ENCODE data around the gene KBTBD2. TPM values are rescaled to one million over a fixed set of nuclear protein-coding genes. Genes with fewer than 3 reads are reported as not detected.

KBTBD2 gene
- total RNA-seq (10 to 100 TPM; 28.7 to 36.8 TPM), polyA plus RNA-seq (ENCODE audit: insufficient read length in 6 of 6) (10 to 100 TPM; 59.2 to 70.4 (median 62.7) TPM)
- long read RNA-seq, donor 1, transcript KBTBD2-201 (4 exons, 3,745 nt) = major isoform, 15 of 15 reads
- long read RNA-seq, donor 1, partial matches to known transcripts = 0 of 15 reads
- long read RNA-seq, donor 1, other reads (novel, unspliced or antisense) = 0 of 15 reads
- long read RNA-seq, donor 2, transcript KBTBD2-201 (4 exons, 3,745 nt) = major isoform, 12 of 12 reads
- long read RNA-seq, donor 2, partial matches to known transcripts = 0 of 12 reads
- long read RNA-seq, donor 2, other reads (novel, unspliced or antisense) = 0 of 12 reads
- long read RNA-seq, donor 3, transcript KBTBD2-201 (4 exons, 3,745 nt) = major isoform, 10 of 11 reads
- long read RNA-seq, donor 3, partial matches to known transcripts = 0 of 11 reads
- long read RNA-seq, donor 3, other reads (novel, unspliced or antisense) = 0 of 11 reads
- long read RNA-seq, donor 4 = 0 reads
- long read RNA-seq, donor 5, transcript KBTBD2-201 (4 exons, 3,745 nt) = major isoform, 10 of 10 reads
- long read RNA-seq, donor 5, partial matches to known transcripts = 0 of 10 reads
- long read RNA-seq, donor 5, other reads (novel, unspliced or antisense) = 0 of 10 reads
- long read RNA-seq, donor 6, transcript KBTBD2-201 (4 exons, 3,745 nt) = major isoform, 18 of 18 reads
- long read RNA-seq, donor 6, partial matches to known transcripts = 0 of 18 reads
- long read RNA-seq, donor 6, other reads (novel, unspliced or antisense) = 0 of 18 reads
- long read RNA-seq, donor 7, transcript KBTBD2-201 (4 exons, 3,745 nt) = major isoform, 8 of 8 reads
- long read RNA-seq, donor 7, partial matches to known transcripts = 0 of 8 reads
- long read RNA-seq, donor 7, other reads (novel, unspliced or antisense) = 0 of 8 reads
- long read RNA-seq, donor 8, transcript KBTBD2-201 (4 exons, 3,745 nt) = major isoform, 10 of 10 reads
- long read RNA-seq, donor 8, partial matches to known transcripts = 0 of 10 reads
- long read RNA-seq, donor 8, other reads (novel, unspliced or antisense) = 0 of 10 reads
- long read RNA-seq, donor 9, partial matches to known transcripts = 0 of 1 reads
- long read RNA-seq, donor 9, other reads (novel, unspliced or antisense) = 0 of 1 reads
- long read RNA-seq, donor 10, partial matches to known transcripts = 0 of 3 reads
- long read RNA-seq, donor 10, other reads (novel, unspliced or antisense) = 1 of 3 reads
- long read RNA-seq, donor 11, transcript KBTBD2-201 (4 exons, 3,745 nt) = major isoform, 9 of 9 reads
- long read RNA-seq, donor 11, partial matches to known transcripts = 0 of 9 reads
- long read RNA-seq, donor 11, other reads (novel, unspliced or antisense) = 0 of 9 reads
- long read RNA-seq, donor 12, transcript KBTBD2-201 (4 exons, 3,745 nt) = major isoform, 14 of 14 reads
- long read RNA-seq, donor 12, partial matches to known transcripts = 0 of 14 reads
- long read RNA-seq, donor 12, other reads (novel, unspliced or antisense) = 0 of 14 reads

DNA sequence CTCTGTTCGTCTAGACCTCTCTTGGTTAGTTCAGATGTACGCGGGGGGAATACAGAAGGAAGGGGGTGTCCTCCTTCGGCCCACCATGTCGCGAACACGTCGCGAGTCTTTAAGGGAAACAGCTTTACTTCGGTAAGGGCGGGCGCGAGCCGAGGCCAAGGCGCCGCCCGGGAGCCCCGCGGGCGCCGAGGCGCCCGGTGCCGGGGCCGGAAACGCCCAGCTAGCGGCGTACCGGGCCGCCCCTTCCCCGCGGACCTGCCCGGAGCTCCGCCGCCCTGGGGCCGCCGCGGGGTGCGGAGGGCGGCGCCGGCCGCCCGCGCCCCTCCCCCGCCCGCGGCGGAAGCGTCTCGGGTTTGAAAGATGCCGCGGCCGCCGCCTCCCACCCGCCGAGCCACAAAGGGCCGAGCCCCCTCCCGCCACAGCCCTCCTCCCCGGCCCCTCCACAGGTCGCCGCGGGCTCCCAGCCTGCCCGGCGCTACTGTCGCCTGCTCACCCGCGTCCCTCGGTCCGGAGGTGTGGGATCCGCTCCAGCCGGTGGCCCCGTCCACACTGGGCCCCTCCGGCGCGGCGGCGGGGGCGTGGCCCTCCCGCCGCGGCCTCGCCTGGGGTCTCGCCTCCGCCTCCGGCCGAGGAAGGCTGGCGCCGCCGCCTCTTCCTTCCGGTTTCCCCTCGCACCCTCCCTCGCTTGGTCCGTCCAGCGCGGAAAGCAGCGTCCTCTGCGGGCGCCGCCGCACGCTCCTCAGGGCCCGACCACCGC, at the start of gene KBTBD2:
TSS of gene KBTBD2 (minus strand) at position 718 of the 757 bp plus-strand sequence. CDS start 12,156 bp downstream, outside the sequence.
- Histone ChIP-seq H3K36me3 (no peaks in the 10 kb centered on the region), H3K27me3 (no peaks in the 10 kb centered on the region), H3K9me3 (no peaks in the 10 kb centered on the region), H3K27ac (peak within 1 kb of the TSS; percentile 97 to 99), H3K4me1 (peaks cover 16 to 61% of the 10 kb centered on the region in 2 donors), H3K4me3 (peak within 1 kb of the TSS; percentile 64 to 73)
- intact Hi-C loops (cut with DNase I) = no loop called here
- TF ChIP-seq, protein P1, sequence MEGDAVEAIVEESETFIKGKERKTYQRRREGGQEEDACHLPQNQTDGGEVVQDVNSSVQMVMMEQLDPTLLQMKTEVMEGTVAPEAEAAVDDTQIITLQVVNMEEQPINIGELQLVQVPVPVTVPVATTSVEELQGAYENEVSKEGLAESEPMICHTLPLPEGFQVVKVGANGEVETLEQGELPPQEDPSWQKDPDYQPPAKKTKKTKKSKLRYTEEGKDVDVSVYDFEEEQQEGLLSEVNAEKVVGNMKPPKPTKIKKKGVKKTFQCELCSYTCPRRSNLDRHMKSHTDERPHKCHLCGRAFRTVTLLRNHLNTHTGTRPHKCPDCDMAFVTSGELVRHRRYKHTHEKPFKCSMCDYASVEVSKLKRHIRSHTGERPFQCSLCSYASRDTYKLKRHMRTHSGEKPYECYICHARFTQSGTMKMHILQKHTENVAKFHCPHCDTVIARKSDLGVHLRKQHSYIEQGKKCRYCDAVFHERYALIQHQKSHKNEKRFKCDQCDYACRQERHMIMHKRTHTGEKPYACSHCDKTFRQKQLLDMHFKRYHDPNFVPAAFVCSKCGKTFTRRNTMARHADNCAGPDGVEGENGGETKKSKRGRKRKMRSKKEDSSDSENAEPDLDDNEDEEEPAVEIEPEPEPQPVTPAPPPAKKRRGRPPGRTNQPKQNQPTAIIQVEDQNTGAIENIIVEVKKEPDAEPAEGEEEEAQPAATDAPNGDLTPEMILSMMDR (IDR thresholded peaks at IDR 0.05) = no peak
- DNase-seq (peak; percentile 83 to 95 (median 90)), ATAC-seq (peak; percentile 59)

DNA sequence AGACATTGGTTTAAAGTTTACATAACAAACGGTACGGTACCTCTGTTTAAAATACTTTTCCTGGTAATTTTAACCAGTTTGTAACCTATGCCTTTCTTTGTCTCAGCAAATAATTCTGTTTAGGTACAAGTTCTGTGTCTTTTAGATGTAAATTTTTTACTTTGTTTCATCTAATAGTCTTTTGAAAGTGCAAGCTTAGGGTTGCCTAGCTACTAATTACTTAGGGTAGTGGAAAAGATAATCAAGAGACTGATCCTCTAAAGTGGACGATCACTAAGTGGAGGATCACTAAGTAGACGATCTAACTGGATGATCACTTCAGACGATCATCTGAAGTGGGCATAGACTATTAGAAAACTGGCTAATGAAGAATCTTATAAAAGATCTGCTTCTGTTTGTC, 49.6 kb upstream of the KBTBD2 start:
- intact Hi-C loops (cut with DNase I) = no loop called here
- ATAC-seq (no peak), DNase-seq (no peak)
- H3K4me1 ChIP-seq = peaks cover 9 to 36% of the 10 kb centered on the region in 2 donors
- no peaks in the 10 kb centered on the region for H3K9me3 ChIP-seq
- H3K27ac ChIP-seq = peak overlapping the region; percentile 96 to 99
- H3K36me3 ChIP-seq = no peaks in the 10 kb centered on the region
- TF ChIP-seq, protein P1 (IDR thresholded peaks at IDR 0.05) = no peak
- H3K27me3 ChIP-seq = no peaks in the 10 kb centered on the region
- H3K4me3 ChIP-seq = peak overlapping the region in 1 of 2 donors; percentile 75

DNA sequence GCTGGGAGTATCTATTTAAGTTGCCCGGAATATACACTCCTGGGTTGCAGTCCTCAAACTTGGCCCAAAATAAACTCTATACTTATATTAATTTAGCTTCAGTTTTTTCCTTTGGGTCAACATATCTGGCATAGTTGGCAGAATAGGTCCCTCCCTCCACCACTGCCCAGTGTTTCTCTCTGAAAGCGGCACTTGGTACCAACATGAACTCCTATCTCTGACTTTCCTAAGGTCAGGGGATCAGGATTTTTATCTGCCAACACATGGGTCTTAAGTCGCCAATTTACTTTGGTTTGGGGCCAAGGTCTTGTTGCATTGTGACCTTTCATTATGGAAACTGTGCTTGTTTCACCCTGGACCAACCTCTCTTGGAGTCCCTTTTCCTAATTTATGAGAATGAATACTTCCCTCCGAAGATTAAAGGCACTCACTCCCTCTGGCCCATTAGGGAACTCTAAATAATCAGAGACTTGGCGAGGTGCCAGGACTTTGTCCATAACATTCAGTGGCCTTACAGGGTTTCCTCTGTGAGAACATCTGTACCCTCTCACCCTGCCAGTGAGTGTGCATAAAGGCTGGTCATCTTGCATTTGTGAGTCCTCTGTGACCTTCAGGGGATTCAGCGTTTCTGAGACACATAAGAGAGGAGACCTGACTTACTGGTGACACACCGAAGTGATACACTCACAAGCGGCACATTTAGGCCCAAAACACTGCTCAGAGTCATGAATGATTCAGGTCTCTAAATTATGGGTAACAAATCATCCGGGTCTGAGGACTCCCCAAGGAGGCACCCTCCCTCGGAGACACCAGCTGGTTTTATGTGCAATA, 46.0 kb upstream of the KBTBD2 start:
- Histone ChIP-seq H3K9me3 (no peaks in the 10 kb centered on the region), H3K4me1 (peaks cover 9 to 36% of the 10 kb centered on the region in 2 donors), H3K27me3 (no peaks in the 10 kb centered on the region), H3K27ac (peak overlapping the region in 1 of 2 donors; percentile 23), H3K4me3 (no peak overlapping the region), H3K36me3 (peaks cover 0 to 11% of the 10 kb centered on the region in 2 donors)
- TF ChIP-seq, protein P1 (IDR thresholded peaks at IDR 0.05) = no peak
- ATAC-seq (no peak), DNase-seq (peak in 2 of 4 donors; percentile 48 to 58)
- intact Hi-C loops (cut with DNase I) = no loop called here

DNA sequence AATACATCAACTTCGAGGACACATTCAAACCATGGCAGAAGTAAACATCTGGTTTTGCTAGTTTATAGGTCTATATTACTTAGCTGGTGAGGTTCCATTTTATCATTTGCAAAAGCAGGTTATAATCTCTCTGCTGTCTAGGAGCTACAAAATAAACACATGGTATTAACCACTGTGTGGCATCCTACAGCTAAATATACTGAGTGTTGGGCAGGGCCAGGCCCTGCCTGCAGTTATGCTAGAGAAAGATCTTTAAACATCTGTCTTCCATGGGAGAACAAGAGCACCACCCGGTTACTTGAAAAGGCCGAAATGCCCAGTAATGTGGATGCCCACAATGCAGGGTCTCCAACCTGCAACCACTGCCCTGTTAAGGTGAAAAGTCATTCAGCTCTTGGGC, 45.1 kb upstream of the KBTBD2 start:
- Histone ChIP-seq H3K4me3 (no peak overlapping the region), H3K9me3 (no peaks in the 10 kb centered on the region), H3K4me1 (peaks cover 6 to 33% of the 10 kb centered on the region in 2 donors), H3K36me3 (peaks cover 0 to 20% of the 10 kb centered on the region in 2 donors), H3K27ac (no peak overlapping the region), H3K27me3 (no peaks in the 10 kb centered on the region)
- TF ChIP-seq, protein P1 (IDR thresholded peaks at IDR 0.05) = no peak
- intact Hi-C loops (cut with DNase I) = no loop called here
- DNase-seq (no peak), ATAC-seq (no peak)
